ENCODE results near the gene VAMP1. TPM values are rescaled to one million over a fixed set of nuclear protein-coding genes. Genes with fewer than 3 reads are reported as not detected.

VAMP1 gene
- total RNA-seq, 1 donor from 2014 or later = 6.4 TPM

DNA sequence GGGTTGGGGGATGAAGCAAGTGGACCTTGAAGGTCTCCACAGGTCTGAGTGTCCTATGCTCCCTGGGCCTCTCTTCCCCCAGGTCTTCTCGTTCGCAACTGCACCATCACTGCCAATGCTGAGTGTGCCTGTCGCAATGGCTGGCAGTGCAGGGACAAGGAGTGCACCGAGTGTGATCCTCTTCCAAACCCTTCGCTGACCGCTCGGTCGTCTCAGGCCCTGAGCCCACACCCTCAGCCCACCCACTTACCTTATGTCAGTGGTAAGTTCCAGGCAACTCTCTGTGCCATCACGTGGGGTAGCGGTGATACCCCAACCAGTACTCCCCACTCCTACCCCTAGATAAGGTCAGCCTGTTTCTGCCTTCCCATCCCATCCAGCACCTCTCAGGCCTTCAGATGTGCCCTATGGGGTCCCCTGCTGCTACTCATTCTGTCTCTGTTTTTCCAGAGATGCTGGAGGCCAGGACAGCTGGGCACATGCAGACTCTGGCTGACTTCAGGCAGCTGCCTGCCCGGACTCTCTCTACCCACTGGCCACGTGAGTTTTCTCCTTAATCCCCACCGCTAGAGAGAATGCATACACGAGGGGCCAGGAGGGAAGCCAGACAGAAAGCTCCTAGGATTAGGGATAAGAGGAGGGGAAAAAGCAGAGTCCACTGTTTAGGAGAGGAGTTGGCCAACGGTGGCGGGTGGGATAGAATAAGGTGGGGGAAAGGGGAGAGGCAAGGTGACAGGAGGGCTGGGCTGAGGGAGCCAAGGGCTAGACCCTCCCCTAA, 20.2 kb downstream of the VAMP1 start:
- no peaks in the 10 kb centered on the region for H3K9me3 Mint-ChIP-seq
- H3K27ac Mint-ChIP-seq = peak overlapping the region; percentile 93
- H3K36me3 Mint-ChIP-seq = peaks cover 3% of the 10 kb centered on the region
- peak overlapping the region; percentile 78 for H3K4me3 Mint-ChIP-seq
- H3K27me3 Mint-ChIP-seq (ENCODE audit: low read depth) = no peaks in the 10 kb centered on the region
- peaks cover 26% of the 10 kb centered on the region for H3K4me1 Mint-ChIP-seq
- no peak for DNase-seq (ENCODE audit: low spot score in 2 of 2, unreplicated experiment in 2 of 2)
- TF ChIP-seq CTCF (IDR thresholded peaks at IDR 0.05; ENCODE audit: unreplicated experiment) = no peak

GRCh38 chr12:6444704-6445688, 25.5 kb downstream of the VAMP1 start, which contains the start of gene CD27:
TSS of gene CD27 (plus strand) at chr12:6444955. CDS start at chr12:6445096, 141 bp downstream.
- no peak for DNase-seq (ENCODE audit: low spot score in 2 of 2, unreplicated experiment in 2 of 2)
- H3K36me3 Mint-ChIP-seq = peaks cover 3% of the 10 kb centered on the region
- no peak within 1 kb of the TSS for H3K27ac Mint-ChIP-seq
- H3K4me3 Mint-ChIP-seq = no peak within 1 kb of the TSS
- H3K27me3 Mint-ChIP-seq (ENCODE audit: low read depth) = no peaks in the 10 kb centered on the region
- H3K9me3 Mint-ChIP-seq = no peaks in the 10 kb centered on the region
- H3K4me1 Mint-ChIP-seq = peaks cover under 1% of the 10 kb centered on the region
- no peak for TF ChIP-seq CTCF (IDR thresholded peaks at IDR 0.05; ENCODE audit: unreplicated experiment)

DNA sequence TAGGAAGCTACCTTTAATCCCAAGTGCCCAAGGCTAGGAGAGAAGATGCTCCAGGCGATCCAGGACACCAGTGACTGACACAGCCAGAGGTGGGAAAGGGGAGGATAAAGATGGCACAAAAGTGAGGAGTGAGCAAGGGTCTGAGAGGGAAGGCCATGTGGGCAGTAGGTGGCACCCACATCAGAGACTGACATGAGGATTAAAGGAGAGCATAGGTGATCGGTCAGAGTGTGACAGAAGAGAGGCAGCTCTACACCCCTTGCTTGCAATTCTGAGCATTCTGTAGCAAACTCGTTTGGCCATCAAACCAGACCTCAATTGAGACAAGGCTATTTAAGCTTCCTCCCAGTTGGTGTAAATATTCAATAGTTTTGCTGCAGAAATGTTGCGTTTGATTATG, 26.4 kb downstream of the VAMP1 start:
- no peak for DNase-seq (ENCODE audit: low spot score in 2 of 2, unreplicated experiment in 2 of 2)

GRCh38 chr12:6443361-6443983, 27.0 kb downstream of the VAMP1 start:
- no peak for TF ChIP-seq CTCF (IDR thresholded peaks at IDR 0.05; ENCODE audit: unreplicated experiment)
- Mint-ChIP-seq H3K9me3 (no peaks in the 10 kb centered on the region), H3K27ac (no peak overlapping the region), H3K36me3 (peaks cover 3% of the 10 kb centered on the region), H3K4me1 (no peaks in the 10 kb centered on the region), H3K4me3 (no peak overlapping the region), H3K27me3 (ENCODE audit: low read depth) (no peaks in the 10 kb centered on the region)
- DNase-seq (ENCODE audit: low spot score in 2 of 2, unreplicated experiment in 2 of 2) = no peak

More for the DNA sequence above, 26.4 kb downstream of the VAMP1 start:
- Mint-ChIP-seq H3K9me3 (no peaks in the 10 kb centered on the region), H3K36me3 (peaks cover 3% of the 10 kb centered on the region), H3K27me3 (ENCODE audit: low read depth) (no peaks in the 10 kb centered on the region), H3K4me1 (no peaks in the 10 kb centered on the region), H3K27ac (no peak overlapping the region), H3K4me3 (no peak overlapping the region)
- TF ChIP-seq CTCF (IDR thresholded peaks at IDR 0.05; ENCODE audit: unreplicated experiment) = no peak

DNA sequence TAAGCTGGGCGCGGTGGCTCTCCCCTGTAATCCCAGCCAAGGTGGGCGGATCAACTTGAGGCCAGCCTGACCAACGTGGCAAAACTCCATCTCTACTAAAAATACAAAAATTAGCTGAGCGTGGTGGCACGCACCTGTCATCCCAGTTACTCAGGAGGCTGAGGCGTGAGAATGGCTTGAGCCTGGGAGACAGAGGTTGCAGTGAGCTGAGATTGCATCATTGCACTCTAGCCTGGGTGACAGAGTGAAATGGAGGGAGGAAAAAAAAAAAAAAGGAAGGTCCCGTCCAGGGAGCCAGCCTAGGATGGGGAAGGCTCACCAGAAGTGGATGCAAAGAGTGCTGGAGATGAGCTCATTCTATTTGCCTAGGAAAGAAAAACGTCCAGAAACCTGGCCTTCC, 27.6 kb downstream of the VAMP1 start:
- no peaks in the 10 kb centered on the region for H3K9me3 Mint-ChIP-seq
- H3K27ac Mint-ChIP-seq = no peak overlapping the region
- H3K4me3 Mint-ChIP-seq = no peak overlapping the region
- no peaks in the 10 kb centered on the region for H3K36me3 Mint-ChIP-seq
- TF ChIP-seq CTCF (IDR thresholded peaks at IDR 0.05; ENCODE audit: unreplicated experiment) = no peak
- no peaks in the 10 kb centered on the region for H3K4me1 Mint-ChIP-seq
- H3K27me3 Mint-ChIP-seq (ENCODE audit: low read depth) = no peaks in the 10 kb centered on the region
- DNase-seq (ENCODE audit: low spot score in 2 of 2, unreplicated experiment in 2 of 2) = no peak
